Panc1 (cell line): ENCODE measurements around the gene GABRQ. TPM values are rescaled to one million over a fixed set of nuclear protein-coding genes. Genes with fewer than 3 reads are reported as not detected.

Experiments used
- ATAC-seq: fragments of 200-7000 bp; cut with Tn5 transposase; 2 replicates; pipeline ENCODE4 v1.9.1; 2020; ENCODE audit warnings: mild to moderate bottlenecking, moderate library complexity
- BruUV-seq: library from RNA; stranded (reverse); fragments of 400-500 nt; replicated peaks from 2 replicates; lab custom pipeline; 2021; lab: Mats Ljungman, UMichigan
- CTCF ChIA-PET: fragments of 300-600 bp; sonication (Branson Sonifier 250); formaldehyde crosslinking; loops from one replicate; lab custom pipeline; 2022; ENCODE audit warnings: antibody characterized with exemption; lab: Charles Lee
- POLR2A ChIA-PET: fragments of 300-600 bp; sonication (Branson Sonifier 250); formaldehyde crosslinking; loops from one replicate; lab custom pipeline; 2022; ENCODE audit warnings: antibody characterized with exemption; lab: Charles Lee
- DNase-seq: peaks from one replicate; pipeline ENCODE4 v3.0.0-alpha.2; 2010; ENCODE audit warnings: low read depth, low spot score
- H3K27ac ChIP-seq: 2 replicates; pipeline ENCODE4 v1.5.1; 2011; ENCODE audit warnings: mild to moderate bottlenecking, low read length, inconsistent platforms
- H3K27me3 ChIP-seq: fragments of 200-500 bp; sonication (Bioruptor generic); 2 replicates; pipeline ENCODE4 v1.6.0; 2014; ENCODE audit warnings: low read length, inconsistent platforms; ENCODE audit not compliant: control insufficient read depth, insufficient read depth
- H3K36me3 ChIP-seq: fragments of 200-500 bp; sonication (Bioruptor generic); 2 replicates; pipeline ENCODE4 v1.5.1; 2014; ENCODE audit warnings: inconsistent platforms, mild to moderate bottlenecking, low read length, moderate library complexity; ENCODE audit not compliant: control insufficient read depth, insufficient read depth
- H3K4me1 ChIP-seq: 2 replicates; pipeline ENCODE4 v1.5.1; 2011; ENCODE audit warnings: inconsistent platforms, mild to moderate bottlenecking, low read length, moderate library complexity; ENCODE audit not compliant: control insufficient read depth, insufficient read depth
- H3K4me3 ChIP-seq, 2 experiments: 2 replicates each; pipeline ENCODE4 v1.5.1; 2011 to 2012; ENCODE audit warnings: low read depth in 2 of 2, low read length in 2 of 2, mild to moderate bottlenecking in 2 of 2, inconsistent platforms in 1 of 2, moderate library complexity in 1 of 2
- H3K9me3 ChIP-seq: fragments of 200-500 bp; sonication (Bioruptor generic); 2 replicates; pipeline ENCODE4 v1.5.1; 2014; ENCODE audit warnings: low read depth, mild to moderate bottlenecking, inconsistent platforms, low read length, moderate library complexity; ENCODE audit not compliant: control insufficient read depth, insufficient read depth
- POLR2AphosphoS5 ChIP-seq: IDR thresholded peaks from 2 replicates; pipeline ENCODE4 v1.6.1; 2012; ENCODE audit warnings: mild to moderate bottlenecking, low read depth, low read length, moderate library complexity
- SIN3A ChIP-seq: IDR thresholded peaks from 2 replicates; pipeline ENCODE4 v1.6.1; 2012; ENCODE audit warnings: low read depth, mild to moderate bottlenecking, low read length, moderate library complexity, borderline replicate concordance; ENCODE audit not compliant: insufficient read depth
- TCF7L2 ChIP-seq: IDR thresholded peaks from 2 replicates; pipeline ENCODE4 v1.6.1; 2011; ENCODE audit warnings: mild to moderate bottlenecking, low read depth, low read length, inconsistent platforms
- in situ Hi-C: cut with HindIII; loops from 2 replicates; pipeline ENCODE4 v1.10.0; 2016; ENCODE audit warnings: low sequenced_read_pairs, low pct_unique_long_range_greater_than_20kb
- intact Hi-C: fragments of 100-400 bp; cut with micrococcal nuclease; formaldehyde crosslinking; loops from one replicate; pipeline ENCODE4 v1.10.0; 2022; ENCODE audit not compliant: unreplicated experiment
- total RNA-seq: library from RNA; stranded (reverse); gene quantifications from one replicate; pipeline ENCODE4 v1.2.1, GENCODE V29; 2021; ENCODE audit not compliant: unreplicated experiment
- TF ChIP-seq, protein P1 (sequence below): fragments of 450-650 bp; IDR thresholded peaks from 2 replicates; pipeline ENCODE4 v1.5.1; 2017; ENCODE audit warnings: mild to moderate bottlenecking
- TF ChIP-seq, protein P2 (sequence below), 2 experiments: IDR thresholded peaks; 2 replicates each; pipeline ENCODE4 v1.6.1; 2011 to 2012; ENCODE audit warnings: low read depth in 2 of 2, control low read depth in 1 of 2, low read length in 1 of 2, mild to moderate bottlenecking in 1 of 2, moderate library complexity in 1 of 2; ENCODE audit not compliant: insufficient read depth in 1 of 2

Gene GABRQ
- total RNA-seq, 1 experiment from 2014 or later, result 0.03 TPM

DNA sequence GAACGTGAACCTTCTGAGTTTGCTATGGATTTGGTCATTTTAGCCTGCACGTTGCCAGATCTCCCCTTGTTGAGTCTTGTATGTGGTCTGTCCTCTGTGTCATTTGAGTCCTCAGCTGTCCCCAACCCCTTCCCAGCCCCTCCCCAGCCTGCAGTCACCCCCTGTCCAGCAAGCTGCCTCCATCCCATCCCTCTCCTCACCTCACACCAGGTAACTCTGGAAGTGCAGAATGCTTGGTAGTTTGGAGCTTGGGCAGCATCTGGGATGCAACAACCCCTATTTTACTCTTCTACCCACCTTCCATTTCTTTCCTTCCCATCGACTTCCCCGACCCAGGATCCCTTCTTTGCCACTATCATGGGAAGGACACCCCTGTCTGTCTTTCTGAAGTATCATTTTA lies 18.4 kb downstream of the GABRQ start:
- DNase-seq (no peak), ATAC-seq (no peak)
- in situ Hi-C loops (no loop called here), intact Hi-C loops (no loop called here)
- Histone ChIP-seq H3K27me3 (0 out of 2 replicates have a peak, but pooled peaks cover 2% of the 10 kb centered on the region), H3K27ac (no peak overlapping the region), H3K4me1 (no peaks in the 10 kb centered on the region), H3K4me3 (no peak overlapping the region), H3K36me3 (no peaks in the 10 kb centered on the region), H3K9me3 (no peaks in the 10 kb centered on the region)
- no TSS peak for BruUV-seq
- ChIA-PET POLR2A (no interaction called here), CTCF (no interaction called here)
- no peak for TF ChIP-seq TCF7L2
- no peak for TF ChIP-seq SIN3A
- TF ChIP-seq, protein P1, sequence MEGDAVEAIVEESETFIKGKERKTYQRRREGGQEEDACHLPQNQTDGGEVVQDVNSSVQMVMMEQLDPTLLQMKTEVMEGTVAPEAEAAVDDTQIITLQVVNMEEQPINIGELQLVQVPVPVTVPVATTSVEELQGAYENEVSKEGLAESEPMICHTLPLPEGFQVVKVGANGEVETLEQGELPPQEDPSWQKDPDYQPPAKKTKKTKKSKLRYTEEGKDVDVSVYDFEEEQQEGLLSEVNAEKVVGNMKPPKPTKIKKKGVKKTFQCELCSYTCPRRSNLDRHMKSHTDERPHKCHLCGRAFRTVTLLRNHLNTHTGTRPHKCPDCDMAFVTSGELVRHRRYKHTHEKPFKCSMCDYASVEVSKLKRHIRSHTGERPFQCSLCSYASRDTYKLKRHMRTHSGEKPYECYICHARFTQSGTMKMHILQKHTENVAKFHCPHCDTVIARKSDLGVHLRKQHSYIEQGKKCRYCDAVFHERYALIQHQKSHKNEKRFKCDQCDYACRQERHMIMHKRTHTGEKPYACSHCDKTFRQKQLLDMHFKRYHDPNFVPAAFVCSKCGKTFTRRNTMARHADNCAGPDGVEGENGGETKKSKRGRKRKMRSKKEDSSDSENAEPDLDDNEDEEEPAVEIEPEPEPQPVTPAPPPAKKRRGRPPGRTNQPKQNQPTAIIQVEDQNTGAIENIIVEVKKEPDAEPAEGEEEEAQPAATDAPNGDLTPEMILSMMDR, result no peak
- TF ChIP-seq, protein P2, sequence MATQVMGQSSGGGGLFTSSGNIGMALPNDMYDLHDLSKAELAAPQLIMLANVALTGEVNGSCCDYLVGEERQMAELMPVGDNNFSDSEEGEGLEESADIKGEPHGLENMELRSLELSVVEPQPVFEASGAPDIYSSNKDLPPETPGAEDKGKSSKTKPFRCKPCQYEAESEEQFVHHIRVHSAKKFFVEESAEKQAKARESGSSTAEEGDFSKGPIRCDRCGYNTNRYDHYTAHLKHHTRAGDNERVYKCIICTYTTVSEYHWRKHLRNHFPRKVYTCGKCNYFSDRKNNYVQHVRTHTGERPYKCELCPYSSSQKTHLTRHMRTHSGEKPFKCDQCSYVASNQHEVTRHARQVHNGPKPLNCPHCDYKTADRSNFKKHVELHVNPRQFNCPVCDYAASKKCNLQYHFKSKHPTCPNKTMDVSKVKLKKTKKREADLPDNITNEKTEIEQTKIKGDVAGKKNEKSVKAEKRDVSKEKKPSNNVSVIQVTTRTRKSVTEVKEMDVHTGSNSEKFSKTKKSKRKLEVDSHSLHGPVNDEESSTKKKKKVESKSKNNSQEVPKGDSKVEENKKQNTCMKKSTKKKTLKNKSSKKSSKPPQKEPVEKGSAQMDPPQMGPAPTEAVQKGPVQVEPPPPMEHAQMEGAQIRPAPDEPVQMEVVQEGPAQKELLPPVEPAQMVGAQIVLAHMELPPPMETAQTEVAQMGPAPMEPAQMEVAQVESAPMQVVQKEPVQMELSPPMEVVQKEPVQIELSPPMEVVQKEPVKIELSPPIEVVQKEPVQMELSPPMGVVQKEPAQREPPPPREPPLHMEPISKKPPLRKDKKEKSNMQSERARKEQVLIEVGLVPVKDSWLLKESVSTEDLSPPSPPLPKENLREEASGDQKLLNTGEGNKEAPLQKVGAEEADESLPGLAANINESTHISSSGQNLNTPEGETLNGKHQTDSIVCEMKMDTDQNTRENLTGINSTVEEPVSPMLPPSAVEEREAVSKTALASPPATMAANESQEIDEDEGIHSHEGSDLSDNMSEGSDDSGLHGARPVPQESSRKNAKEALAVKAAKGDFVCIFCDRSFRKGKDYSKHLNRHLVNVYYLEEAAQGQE (IDR thresholded peaks at IDR 0.05; ENCODE audit: insufficient read depth in 1 of 2, low read depth in 2 of 2, low read length in 1 of 2), result no peak
- TF ChIP-seq POLR2AphosphoS5, result no peak

DNA sequence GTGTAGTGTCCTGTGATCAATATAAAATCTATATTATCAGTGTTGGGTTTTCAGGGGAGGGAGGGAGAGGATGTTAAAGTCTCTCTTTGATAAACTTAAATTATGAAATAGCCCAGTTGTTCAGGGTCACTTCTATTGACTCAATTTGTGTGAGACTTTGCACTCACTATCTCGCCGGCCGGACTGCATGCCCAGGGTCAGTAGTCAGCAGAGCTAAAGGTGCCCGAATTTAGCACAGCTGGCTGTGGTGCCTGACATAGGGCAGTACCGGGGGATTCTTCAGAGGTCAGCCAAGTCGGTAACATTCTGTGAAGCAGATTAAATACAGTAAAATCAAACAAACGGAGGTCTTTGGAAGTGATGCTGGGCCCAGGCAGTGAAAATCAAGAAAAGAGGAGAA lies 19.2 kb downstream of the GABRQ start:
- ATAC-seq, result no peak
- Histone ChIP-seq H3K4me3 (no peak overlapping the region), H3K9me3 (no peaks in the 10 kb centered on the region), H3K36me3 (no peaks in the 10 kb centered on the region), H3K27me3 (0 out of 2 replicates have a peak, but pooled peaks cover 2% of the 10 kb centered on the region), H3K4me1 (no peaks in the 10 kb centered on the region), H3K27ac (no peak overlapping the region)
- TF ChIP-seq, protein P2 (IDR thresholded peaks at IDR 0.05; ENCODE audit: insufficient read depth in 1 of 2, low read depth in 2 of 2, low read length in 1 of 2), result no peak
- no peak for TF ChIP-seq POLR2AphosphoS5
- TF ChIP-seq TCF7L2, result no peak
- TF ChIP-seq, protein P1, result no peak
- no peak for TF ChIP-seq SIN3A
- intact Hi-C loops, result no loop called here
- no TSS peak for BruUV-seq
- ChIA-PET POLR2A (no interaction called here), CTCF (no interaction called here)
- no peak for DNase-seq
- in situ Hi-C loops, result no loop called here
